Left ventricle myocardium inferior (tissue), 1 donor: ENCODE results near the gene CRNKL1. TPM values are rescaled to one million over a fixed set of nuclear protein-coding genes. Genes with fewer than 3 reads are reported as not detected.

ENCODE experiments used
- DNase-seq: peaks from one replicate; pipeline ENCODE4 v3.0.0-alpha.2; 2020
- H3K27ac ChIP-seq: fragments of 200-600 bp; replicated peaks from 2 replicates; pipeline ENCODE4 v1.8.0; 2021
- H3K27me3 ChIP-seq: fragments of 200-600 bp; 2 replicates; pipeline ENCODE4 v1.8.0; 2021; ENCODE audit warnings: low read depth
- H3K36me3 ChIP-seq: fragments of 200-600 bp; 2 replicates; pipeline ENCODE4 v1.8.0; 2021
- H3K4me1 ChIP-seq: fragments of 200-600 bp; 2 replicates; pipeline ENCODE4 v1.8.0; 2021
- H3K4me3 ChIP-seq: fragments of 200-600 bp; 2 replicates; pipeline ENCODE4 v1.8.0; 2021; ENCODE audit warnings: mild to moderate bottlenecking, moderate library complexity
- H3K9me3 ChIP-seq: fragments of 200-600 bp; replicated peaks from 2 replicates; pipeline ENCODE4 v1.8.0; 2021
- CTCF ChIP-seq: fragments of 200-600 bp; IDR thresholded peaks from 2 replicates; pipeline ENCODE4 v1.8.0; 2021; ENCODE audit warnings: antibody characterized with exemption, mild to moderate bottlenecking, borderline replicate concordance
- intact Hi-C: fragments of 100-400 bp; cut with micrococcal nuclease; formaldehyde crosslinking; loops from one replicate; pipeline ENCODE4 v1.11.0; 2022
- total RNA-seq: library from RNA; stranded (reverse); fragmentation: NEBNext Ultra II Directional; extraction: Animal tissue kit (Norgen Biotek cat#: 25700); gene quantifications from one replicate; pipeline ENCODE4 v1.2.1, GENCODE V29; 2021
- donor health status: DM: no; HTN: yes; CAD: no; lungs with severe emphysema.

CRNKL1 gene
- total RNA-seq, 1 donor from 2014 or later, result 18.0 TPM

DNA sequence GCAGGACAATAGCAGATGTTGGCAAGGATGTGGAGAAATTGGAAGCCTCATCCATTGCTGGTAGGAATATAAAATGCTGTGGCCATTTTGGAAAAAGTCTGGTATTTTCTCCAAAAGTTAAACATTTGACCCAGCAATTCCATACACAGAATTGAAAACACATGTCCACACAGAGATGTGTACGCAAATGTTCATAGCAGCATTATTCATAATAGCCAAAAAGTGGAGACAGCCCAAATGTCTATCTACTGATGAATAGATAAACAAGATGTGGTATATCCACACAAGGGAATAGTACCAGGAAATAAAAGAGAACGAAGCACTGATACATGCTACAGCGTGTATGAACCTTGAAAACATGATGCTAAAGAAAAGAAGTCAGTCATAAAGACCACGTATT is 40.6 kb upstream of the CRNKL1 start:
- DNase-seq, result no peak
- Histone ChIP-seq H3K36me3 (peaks cover 6% of the 10 kb centered on the region), H3K4me1 (peaks cover 17% of the 10 kb centered on the region), H3K4me3 (no peak overlapping the region), H3K9me3 (no peaks in the 10 kb centered on the region), H3K27ac (no peak overlapping the region), H3K27me3 (no peaks in the 10 kb centered on the region)
- intact Hi-C loops, result no loop called here
- no peak for TF ChIP-seq CTCF

DNA sequence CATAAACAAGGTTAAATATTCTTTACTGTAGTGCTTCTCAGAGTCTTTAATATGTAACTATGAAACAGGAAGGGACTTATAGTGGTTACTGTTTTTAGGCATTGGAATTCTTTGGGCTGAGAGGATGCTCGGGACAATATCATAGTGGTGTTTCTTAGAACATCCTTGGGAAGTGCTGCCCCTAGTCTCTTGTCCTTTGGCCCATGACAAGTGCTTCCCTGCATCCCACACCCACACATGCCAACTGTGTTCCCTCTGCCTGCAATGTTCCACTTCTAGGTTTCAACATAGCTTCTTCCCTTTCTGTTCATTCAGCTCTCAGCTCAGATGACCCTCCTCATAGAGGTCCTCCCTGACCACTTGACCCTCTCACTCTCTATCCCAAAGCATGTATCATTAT is 37.7 kb upstream of the CRNKL1 start:
- H3K4me1 ChIP-seq, result peaks cover 11% of the 10 kb centered on the region
- intact Hi-C loops, result no loop called here
- no peak for TF ChIP-seq CTCF
- H3K27me3 ChIP-seq, result peaks cover 4% of the 10 kb centered on the region
- no peak overlapping the region for H3K4me3 ChIP-seq
- H3K27ac ChIP-seq, result peak overlapping the region; percentile 93
- no peaks in the 10 kb centered on the region for H3K9me3 ChIP-seq
- H3K36me3 ChIP-seq, result peaks cover 6% of the 10 kb centered on the region
- DNase-seq, result no peak

DNA sequence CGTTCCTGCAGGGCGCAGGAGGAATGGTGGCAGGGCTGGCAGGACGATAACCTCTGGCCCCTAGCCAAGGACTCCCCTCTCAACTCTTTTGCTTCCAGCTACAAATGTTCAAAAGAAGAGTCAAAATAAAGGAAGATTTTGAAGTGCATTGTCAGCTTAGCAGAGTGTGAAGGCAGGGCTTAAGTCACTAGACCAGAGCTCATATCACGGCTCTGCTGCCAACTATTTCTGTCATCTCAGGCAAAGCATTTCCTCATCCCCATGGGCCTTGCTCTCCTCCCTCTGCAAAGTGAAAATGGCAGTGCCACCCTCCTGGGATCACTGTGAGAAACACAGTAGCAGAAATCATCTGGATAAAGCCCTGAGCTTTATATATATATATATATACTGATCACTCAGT is 36.8 kb upstream of the CRNKL1 start:
- peaks cover 4% of the 10 kb centered on the region for H3K27me3 ChIP-seq
- H3K4me3 ChIP-seq, result peak overlapping the region; percentile 56
- peak overlapping the region; percentile 93 for H3K27ac ChIP-seq
- H3K36me3 ChIP-seq, result peaks cover 6% of the 10 kb centered on the region
- no peak for TF ChIP-seq CTCF
- peak; percentile 20 for DNase-seq
- H3K9me3 ChIP-seq, result no peaks in the 10 kb centered on the region
- peaks cover 19% of the 10 kb centered on the region for H3K4me1 ChIP-seq
- intact Hi-C loops, result no loop called here

GRCh38 chr20:20085812-20086211 is 33.5 kb upstream of the CRNKL1 start:
- Histone ChIP-seq H3K4me3 (peak overlapping the region; percentile 56), H3K4me1 (peaks cover 19% of the 10 kb centered on the region), H3K9me3 (no peaks in the 10 kb centered on the region), H3K36me3 (no peaks in the 10 kb centered on the region), H3K27ac (peak overlapping the region; percentile 93), H3K27me3 (peaks cover 7% of the 10 kb centered on the region)
- no peak for TF ChIP-seq CTCF
- intact Hi-C loops, result no loop called here
- no peak for DNase-seq

DNA sequence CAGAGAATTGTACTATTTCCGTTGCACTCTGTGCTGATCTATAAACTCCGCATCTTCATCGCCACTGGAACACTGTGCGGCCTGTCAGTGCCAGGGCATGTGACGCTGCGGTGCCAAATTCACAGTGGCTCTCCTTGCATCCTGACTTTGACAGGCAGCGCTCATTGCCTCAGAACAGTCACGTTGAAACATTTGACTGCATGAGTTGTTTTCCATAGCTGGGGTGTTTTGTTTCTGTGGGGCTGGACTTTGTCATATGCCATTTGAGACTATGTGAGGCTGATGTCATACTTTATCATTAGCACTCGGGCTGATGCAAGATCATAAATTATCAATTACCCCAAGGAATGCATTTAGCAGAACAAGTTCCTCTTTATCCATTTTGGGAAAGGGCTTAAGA is 32.8 kb upstream of the CRNKL1 start:
- DNase-seq, result peak; percentile 77
- Histone ChIP-seq H3K36me3 (no peaks in the 10 kb centered on the region), H3K9me3 (no peaks in the 10 kb centered on the region), H3K27ac (peak overlapping the region; percentile 93), H3K4me3 (peak overlapping the region; percentile 56), H3K27me3 (peaks cover 7% of the 10 kb centered on the region), H3K4me1 (peaks cover 17% of the 10 kb centered on the region)
- intact Hi-C loops, result no loop called here
- TF ChIP-seq CTCF, result no peak
